GM21381 (cell line): ENCODE data around the gene TRIP13.
"Not testable (repeated sequence)": the region's sequence is repeated elsewhere in the genome, so short reads cannot be mapped to it uniquely, and the experiment has no call there.

Source experiments
- ATAC-seq: cut with Tn5 transposase; IDR thresholded peaks from one replicate; pipeline ENCODE4 v1.9.1; 2021; ENCODE audit warnings: mild to moderate bottlenecking, moderate library complexity; ENCODE audit not compliant: unreplicated experiment

Gene TRIP13

DNA sequence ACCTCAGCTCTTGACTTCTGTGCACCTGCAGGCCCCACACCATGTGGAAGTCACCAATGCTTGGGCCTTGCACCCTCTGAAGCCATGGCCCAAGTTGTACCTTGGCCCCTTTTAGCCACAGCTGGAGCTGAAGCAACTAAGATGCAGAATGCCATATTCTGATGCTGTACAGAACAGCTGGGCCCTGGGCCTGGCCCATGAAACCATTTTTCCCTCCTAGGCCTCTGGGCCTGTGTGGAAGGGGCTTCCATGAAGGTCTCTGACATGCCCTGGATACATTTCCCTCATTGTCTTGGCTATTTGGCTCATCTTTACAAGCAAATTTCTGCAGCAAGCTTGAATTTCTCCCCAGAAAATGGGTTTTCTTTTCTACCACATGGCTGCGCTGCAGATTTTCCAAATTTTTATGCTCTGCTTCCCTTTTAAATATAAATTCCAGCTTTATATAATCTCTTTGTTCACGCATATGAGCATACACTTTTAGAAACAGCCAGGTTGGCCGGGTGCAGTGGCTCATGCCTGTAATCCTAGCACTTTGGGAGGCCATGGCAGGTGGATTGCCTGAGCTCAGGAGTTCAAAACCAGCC lies 41.8 kb downstream of the TRIP13 start:
- ATAC-seq = not testable (repeated sequence)

DNA sequence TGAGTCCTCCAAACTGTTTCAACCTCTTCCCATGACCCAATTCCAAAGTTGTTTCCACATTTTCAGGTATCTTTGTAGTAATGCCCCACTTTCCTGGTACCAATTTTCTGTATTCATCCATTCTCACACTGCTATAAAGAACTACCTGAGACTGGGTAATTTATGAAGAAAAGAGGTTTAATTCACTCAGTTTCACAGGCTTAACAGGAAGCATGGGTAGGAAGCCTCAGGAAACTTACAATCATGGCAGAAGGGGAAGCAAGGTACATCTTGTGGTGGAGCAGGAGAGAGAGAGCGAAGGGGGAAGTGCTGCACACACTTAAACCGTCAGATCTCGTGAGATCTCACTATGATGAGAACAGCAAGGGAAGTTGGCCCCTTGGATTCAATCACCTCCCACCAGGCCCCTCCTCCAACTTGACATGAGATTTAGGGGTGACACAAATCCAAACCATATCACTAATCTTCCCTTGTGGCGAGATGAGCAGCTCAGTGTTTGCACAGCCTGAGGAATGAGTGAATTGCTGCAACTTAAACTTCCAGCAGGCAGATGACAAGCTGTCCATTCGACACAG lies 42.9 kb downstream of the TRIP13 start:
- ATAC-seq = no peak

DNA sequence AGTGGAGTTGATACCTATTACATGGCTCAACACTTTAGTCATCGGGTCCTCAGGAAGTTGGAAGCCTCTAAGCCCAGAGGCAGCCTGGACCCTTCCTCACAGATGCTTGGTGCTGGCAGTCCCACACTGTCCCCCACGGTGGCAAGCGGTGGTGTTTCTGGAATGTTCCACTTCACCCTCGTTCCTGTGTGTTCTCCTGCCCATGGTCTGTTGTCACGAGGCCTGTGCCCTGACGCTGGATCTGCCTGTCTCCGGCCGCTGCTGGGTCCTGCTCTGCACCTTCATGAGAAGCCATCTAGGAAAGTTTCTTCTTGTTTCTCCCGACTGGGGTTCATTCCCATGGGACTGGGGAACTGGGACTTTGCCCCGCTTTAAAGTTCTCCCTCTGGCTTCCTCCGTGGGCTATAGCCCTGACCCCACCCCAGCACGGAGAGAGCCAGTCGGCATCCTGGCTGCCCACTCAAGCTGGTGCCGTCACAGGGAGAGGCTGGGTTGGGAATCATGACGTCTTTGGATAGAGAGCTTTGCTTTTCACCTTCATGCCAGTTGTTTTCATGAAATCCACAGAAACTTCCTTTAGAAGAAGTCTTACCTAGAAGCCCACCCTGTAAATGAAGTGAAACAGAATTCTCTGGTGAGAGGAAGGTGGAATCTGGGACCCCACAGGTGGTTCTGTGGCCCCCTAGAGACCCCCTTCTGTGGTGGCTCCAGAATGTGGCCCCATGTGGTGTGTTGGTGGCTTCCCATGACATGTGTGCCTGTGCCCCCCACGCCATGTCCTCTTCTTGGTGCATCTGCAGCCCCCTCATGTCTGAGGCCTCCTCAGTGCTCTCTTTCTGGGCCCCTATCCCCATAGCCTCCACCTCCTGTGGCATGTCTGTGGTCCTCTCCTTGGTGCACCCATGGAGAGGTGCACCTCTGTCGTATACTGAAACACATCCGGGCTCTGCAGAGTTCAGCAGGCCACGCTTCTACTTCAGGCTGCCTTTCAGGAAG lies 43.8 kb downstream of the TRIP13 start:
- no peak for ATAC-seq

DNA sequence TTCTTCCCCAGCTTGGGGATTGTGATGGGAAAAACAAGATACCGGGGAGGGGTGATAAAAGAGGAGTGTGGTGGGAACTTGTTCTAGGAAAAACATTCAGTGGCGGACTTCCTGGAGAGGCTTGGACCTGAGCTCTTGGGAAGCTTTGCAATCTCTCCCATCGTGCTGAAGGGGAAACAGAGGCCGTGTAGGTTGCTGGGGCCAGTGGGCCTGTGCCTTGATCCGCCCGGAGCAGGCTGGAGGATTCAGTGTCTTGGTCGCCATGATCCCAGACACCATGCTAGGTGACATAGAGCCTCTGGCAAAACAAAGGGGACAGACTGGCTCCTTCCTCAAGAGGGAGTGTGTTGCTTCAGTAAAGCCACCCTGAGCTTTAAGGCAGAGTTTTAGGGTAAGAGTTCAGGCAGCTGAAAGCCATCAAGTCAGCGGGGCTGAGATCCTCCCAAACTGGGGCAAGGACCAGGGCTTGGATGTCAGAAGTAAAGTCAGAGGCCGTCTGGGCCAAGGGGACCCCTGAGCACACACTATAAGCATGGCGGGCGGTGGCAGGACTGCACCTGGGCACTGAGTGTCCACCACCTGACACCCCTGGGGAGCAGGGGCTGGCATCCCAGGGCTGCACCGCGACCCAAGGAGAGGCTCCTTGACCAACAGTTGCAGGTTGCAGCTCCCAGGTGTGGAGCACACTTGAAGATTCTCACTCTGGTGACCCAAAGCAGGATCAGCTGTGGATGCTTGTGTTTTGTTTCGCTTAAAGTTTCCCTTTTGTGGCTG lies 44.7 kb downstream of the TRIP13 start:
- no peak for ATAC-seq

- ATAC-seq = no peak
Observed at GRCh38 chr5:939368-939767, 46.7 kb downstream of the TRIP13 start.

DNA sequence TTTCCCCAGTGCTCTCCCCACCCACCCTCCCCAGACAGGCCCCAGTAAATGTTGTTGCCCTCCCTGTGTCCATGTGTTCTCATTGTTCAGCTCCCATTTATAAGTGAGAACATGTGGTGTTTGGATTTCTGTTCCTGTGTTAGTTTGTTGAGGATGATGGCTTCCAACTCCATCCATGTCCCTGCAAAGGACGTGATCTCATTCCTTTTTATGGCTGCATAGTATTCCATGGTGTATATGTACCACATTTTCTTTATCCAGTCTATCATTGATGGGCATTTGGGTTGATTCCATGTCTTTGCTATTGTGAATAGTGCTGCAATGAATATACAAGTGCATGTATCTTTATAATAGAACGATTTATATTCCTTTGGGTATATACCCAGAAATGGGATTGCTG lies 48.1 kb downstream of the TRIP13 start:
- not testable (repeated sequence) for ATAC-seq

- ATAC-seq = no peak
Observed at GRCh38 chr5:943201-943917, 50.7 kb downstream of the TRIP13 start.

DNA sequence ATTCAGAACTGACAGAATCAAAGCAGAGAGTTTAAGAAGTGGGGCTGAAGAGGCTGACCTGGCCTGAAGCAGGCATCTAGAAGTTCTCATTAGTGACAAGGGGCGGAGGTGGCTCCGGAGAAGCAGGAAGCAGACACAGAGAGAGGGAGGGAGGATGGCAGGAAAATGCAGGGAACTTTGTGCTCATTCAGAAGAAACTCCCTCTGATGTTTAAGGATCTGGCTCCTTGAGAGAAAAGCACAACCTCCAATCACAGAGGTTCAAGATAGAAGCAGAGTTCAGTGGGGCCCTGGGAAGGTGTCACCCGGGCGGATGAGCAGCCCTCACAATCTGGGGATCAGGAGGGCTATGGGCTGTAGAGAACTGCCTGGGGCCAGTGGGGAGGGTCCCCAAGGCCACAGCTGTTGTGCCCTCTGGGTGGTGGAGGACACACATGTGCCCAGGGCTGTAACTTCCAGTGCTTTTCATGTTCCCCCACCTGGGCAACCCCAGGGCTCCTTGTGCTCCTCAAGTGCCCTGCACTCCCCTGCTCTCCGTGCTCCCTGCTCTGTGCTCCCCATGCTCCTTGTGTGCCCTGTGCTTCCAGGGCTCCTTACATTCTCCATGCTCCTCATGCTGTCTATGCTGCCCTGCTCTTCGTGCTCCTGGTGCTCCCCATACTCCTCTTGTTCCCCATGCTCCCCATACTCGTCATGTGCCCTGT lies 51.4 kb downstream of the TRIP13 start:
- no peak for ATAC-seq

GRCh38 chr5:944621-944927 lies 51.9 kb downstream of the TRIP13 start:
- ATAC-seq = no peak

- no peak for ATAC-seq
Observed at GRCh38 chr5:944992-945685, 52.5 kb downstream of the TRIP13 start.

DNA sequence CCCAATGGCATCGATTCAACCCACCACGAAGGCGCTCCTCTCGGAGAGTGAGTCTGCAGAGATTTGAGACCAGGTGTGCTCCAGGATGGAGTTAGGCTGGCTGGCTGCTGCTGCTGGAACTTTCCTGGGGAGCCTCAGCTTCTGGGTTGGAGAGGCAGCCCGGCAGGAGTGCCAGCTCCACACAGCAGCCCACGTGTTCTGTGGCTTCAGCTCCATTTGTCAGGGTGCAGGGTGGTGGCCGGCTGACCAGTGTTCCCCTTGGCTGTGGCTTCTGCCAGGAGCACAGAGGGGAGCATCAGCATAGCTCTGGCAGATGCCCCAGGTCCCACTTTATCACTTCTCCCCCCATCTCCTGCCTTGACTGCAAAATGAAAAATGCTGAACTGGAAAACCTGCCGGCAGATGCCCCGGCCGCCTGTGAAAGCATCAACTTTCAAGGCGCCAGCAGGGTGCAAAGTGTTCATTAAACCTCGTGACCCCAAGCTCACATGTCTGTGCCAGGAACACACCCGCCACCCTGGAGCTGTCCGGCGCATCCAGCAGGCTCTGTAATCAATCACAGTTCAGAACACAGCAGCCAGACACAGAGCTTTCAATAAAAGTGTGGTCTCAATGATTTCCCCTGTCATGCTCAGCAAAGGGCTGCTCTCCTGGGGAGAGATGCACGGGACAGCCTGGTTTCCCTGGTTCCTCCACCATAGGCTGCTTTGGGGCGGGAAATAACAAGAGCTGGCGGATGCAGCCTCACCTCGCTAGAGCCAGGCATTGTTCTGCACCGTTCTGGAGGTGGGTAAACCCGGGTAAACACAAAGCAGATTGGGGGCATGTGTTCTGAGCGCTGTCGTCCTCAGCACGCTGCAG lies 53.2 kb downstream of the TRIP13 start:
- no peak for ATAC-seq

- ATAC-seq = no peak
Observed at GRCh38 chr5:946720-947625, 54.3 kb downstream of the TRIP13 start.

DNA sequence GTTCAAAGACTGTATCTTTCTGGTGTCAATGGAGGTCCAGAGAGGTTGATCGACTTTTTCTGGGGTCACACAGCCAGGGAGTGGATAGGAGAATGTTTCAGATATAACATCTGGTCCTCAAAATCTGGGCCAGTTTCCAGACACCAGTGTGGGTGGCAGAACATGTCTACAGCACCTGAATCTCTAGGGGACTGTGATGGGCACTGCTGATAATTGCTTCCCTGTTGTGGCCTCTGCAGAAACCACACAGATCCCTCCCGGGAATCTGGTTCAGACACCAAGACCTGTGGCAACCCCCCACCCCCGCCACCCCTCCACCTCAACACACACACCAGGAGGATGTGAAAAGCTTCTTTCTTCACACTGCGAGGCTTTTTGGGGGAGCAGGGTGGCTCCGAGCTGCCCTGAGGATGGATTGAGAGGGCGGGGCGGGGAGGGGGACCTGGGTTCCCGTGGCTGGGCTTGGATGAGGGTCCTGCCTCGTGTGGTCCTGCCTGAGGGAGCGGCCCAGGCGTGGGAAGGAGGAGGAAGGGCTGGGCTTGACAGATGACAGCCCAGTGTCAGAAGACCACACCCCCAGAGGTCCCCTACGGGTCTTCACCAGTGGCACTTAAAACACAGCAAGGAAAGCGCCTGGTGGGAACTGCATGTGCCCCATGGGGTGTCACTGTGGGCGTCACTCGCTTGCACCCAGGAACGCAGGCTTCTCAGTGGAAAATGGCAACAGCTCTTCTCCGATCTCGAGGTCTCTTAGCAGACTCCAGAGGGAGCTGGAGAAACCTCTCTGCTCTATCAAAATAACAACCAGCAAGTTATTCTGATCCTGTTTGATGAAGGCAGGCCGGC lies 55.2 kb downstream of the TRIP13 start:
- ATAC-seq = no peak

DNA sequence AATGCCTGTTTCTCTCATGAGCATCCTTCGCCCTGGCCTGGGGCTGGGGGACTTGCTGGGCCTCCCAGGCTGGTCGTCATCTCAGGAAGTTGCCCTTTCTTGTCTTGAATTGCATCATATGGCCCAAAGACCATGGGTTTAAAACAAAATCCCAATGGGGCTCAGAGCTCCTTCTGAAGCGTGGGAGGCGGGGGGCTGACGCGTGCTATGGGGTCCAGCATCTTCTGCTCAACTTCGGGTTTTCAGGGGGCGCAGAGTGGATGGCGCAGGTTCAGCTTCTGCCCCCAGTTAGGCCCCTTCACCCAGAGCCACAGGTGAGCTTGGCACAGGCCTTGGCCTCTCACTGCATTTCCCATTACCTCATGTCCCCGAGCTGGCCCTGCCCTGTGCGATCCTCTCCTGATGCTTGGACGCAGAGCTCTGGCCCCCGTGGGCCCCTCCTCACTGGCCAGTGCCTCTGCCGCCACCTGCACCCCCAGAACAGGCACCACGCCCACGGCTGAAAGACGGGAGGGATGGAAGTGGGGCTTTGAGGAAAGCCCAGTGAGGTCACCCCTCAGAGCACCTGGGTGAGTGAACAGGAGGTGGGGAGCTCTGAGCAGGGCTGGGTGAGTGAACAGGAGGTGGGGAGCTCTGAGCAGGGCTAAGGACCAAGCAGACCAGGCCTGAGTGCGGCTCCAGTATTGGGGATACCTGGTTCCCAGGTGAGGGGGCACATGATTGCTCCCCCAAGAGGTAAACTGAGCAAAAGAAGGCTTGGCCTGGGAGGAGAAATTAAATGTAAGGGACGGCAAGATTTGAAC lies 56.0 kb downstream of the TRIP13 start:
- ATAC-seq = no peak

- no peak for ATAC-seq
Observed at GRCh38 chr5:949275-949543, 56.5 kb downstream of the TRIP13 start.
